Liver (tissue), 2 donors: ENCODE data around the gene PLPPR2.

Source experiments
- CTCF ChIP-seq: fragments of 150-350 bp; IDR thresholded peaks from 2 replicates; pipeline ENCODE4 v1.5.1; 2017; ENCODE audit warnings: improper control_type of control experiment, low read depth, low read length; ENCODE audit not compliant: missing input control
- MAX ChIP-seq: IDR thresholded peaks from 2 replicates; pipeline ENCODE4 v1.6.1; 2016; ENCODE audit warnings: antibody characterized with exemption
- donor health status: healthy.

DNA sequence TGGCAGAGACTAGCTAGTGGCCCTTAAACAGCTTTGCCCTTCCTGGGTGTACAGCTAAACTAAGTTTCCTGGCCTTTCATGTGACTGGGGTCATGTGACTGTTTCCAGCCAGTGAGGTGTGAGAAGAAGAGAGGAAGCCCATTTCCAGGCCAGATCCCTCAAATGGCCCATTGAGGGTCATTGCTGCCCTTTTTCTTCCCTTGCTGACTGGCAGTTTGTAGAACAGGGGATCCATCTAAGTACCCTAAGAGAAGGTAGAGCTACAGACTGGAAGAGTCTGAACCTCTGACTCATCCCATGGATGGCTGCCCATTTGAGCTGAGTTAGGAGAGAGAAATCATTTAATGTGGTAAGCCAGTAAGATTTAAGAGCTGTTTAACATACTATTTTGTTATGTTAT lies 22.0 kb downstream of the PLPPR2 start:
- TF ChIP-seq MAX (no peak), CTCF (no peak)
